Liver (tissue), 3 donors: Measurements from ENCODE around the gene MTARC2.

Experiments
- ATF3 ChIP-seq: IDR thresholded peaks from 2 replicates; pipeline ENCODE4 v1.6.1; 2016; ENCODE audit warnings: antibody characterized with exemption
- CTCF ChIP-seq: fragments of 150-350 bp; IDR thresholded peaks from 2 replicates; pipeline ENCODE4 v1.5.1; 2017; ENCODE audit warnings: improper control_type of control experiment, low read depth, low read length; ENCODE audit not compliant: missing input control
- EGR1 ChIP-seq, 2 donors: IDR thresholded peaks; 2 replicates each; pipeline ENCODE4 v1.6.1; 2016 to 2018; ENCODE audit warnings: antibody characterized with exemption in 2 of 2, low read depth in 2 of 2
- FOXA1 ChIP-seq: IDR thresholded peaks from 2 replicates; pipeline ENCODE4 v1.6.1; 2016; ENCODE audit warnings: antibody characterized with exemption
- GABPA ChIP-seq, 2 donors: IDR thresholded peaks in 1 of 2; conservative IDR thresholded peaks in 1 of 2; 2 replicates each; pipeline ENCODE4 v1.6.1; 2016; ENCODE audit warnings: antibody characterized with exemption in 2 of 2, mild to moderate bottlenecking in 1 of 2, moderate library complexity in 1 of 2
- HNF4A ChIP-seq, 2 donors: conservative IDR thresholded peaks; 2 replicates each; pipeline ENCODE4 v1.6.1; 2016; ENCODE audit warnings: antibody characterized with exemption in 2 of 2, mild to moderate bottlenecking in 2 of 2
- JUND ChIP-seq, 2 donors: IDR thresholded peaks; 2 replicates each; pipeline ENCODE4 v1.6.1; 2016; ENCODE audit warnings: antibody characterized with exemption in 2 of 2
- MAX ChIP-seq: IDR thresholded peaks from 2 replicates; pipeline ENCODE4 v1.6.1; 2016; ENCODE audit warnings: antibody characterized with exemption
- RAD21 ChIP-seq, 2 donors: IDR thresholded peaks; 2 replicates each; pipeline ENCODE4 v1.6.1; 2016; ENCODE audit warnings: antibody characterized with exemption in 2 of 2, mild to moderate bottlenecking in 2 of 2
- SP1 ChIP-seq: IDR thresholded peaks from 2 replicates; pipeline ENCODE4 v1.6.1; 2018; ENCODE audit warnings: antibody characterized with exemption, mild to moderate bottlenecking
- TAF1 ChIP-seq: conservative IDR thresholded peaks from 2 replicates; pipeline ENCODE4 v1.6.1; 2016; ENCODE audit warnings: antibody characterized with exemption, mild to moderate bottlenecking
- YY1 ChIP-seq: IDR thresholded peaks from 2 replicates; pipeline ENCODE4 v1.6.1; 2016; ENCODE audit warnings: antibody characterized with exemption, mild to moderate bottlenecking
- TF ChIP-seq, protein P1 (sequence below): IDR thresholded peaks from 2 replicates; pipeline ENCODE4 v1.6.1; 2016; ENCODE audit warnings: antibody characterized with exemption
- TF ChIP-seq, protein P2 (sequence below): IDR thresholded peaks from 2 replicates; pipeline ENCODE4 v1.6.1; 2016; ENCODE audit warnings: antibody characterized with exemption, mild to moderate bottlenecking
- donor health status: healthy.
- donor health status: healthy.

- TF ChIP-seq ATF3 (no peak), TAF1 (no peak), CTCF (no peak), MAX (no peak), GABPA (IDR thresholded peaks at IDR 0.05 in 1 of 2, conservative IDR thresholded peaks at IDR 0.05 in 1 of 2) (no peak), SP1 (no peak), HNF4A (conservative IDR thresholded peaks at IDR 0.05) (no peak), JUND (IDR thresholded peaks at IDR 0.05) (no peak), EGR1 (IDR thresholded peaks at IDR 0.05; ENCODE audit: low read depth in 2 of 2) (no peak), RAD21 (IDR thresholded peaks at IDR 0.05) (no peak), YY1 (no peak), FOXA1 (no peak)
- TF ChIP-seq, protein P1, sequence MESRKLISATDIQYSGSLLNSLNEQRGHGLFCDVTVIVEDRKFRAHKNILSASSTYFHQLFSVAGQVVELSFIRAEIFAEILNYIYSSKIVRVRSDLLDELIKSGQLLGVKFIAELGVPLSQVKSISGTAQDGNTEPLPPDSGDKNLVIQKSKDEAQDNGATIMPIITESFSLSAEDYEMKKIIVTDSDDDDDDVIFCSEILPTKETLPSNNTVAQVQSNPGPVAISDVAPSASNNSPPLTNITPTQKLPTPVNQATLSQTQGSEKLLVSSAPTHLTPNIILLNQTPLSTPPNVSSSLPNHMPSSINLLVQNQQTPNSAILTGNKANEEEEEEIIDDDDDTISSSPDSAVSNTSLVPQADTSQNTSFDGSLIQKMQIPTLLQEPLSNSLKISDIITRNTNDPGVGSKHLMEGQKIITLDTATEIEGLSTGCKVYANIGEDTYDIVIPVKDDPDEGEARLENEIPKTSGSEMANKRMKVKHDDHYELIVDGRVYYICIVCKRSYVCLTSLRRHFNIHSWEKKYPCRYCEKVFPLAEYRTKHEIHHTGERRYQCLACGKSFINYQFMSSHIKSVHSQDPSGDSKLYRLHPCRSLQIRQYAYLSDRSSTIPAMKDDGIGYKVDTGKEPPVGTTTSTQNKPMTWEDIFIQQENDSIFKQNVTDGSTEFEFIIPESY = no peak
- TF ChIP-seq, protein P2, sequence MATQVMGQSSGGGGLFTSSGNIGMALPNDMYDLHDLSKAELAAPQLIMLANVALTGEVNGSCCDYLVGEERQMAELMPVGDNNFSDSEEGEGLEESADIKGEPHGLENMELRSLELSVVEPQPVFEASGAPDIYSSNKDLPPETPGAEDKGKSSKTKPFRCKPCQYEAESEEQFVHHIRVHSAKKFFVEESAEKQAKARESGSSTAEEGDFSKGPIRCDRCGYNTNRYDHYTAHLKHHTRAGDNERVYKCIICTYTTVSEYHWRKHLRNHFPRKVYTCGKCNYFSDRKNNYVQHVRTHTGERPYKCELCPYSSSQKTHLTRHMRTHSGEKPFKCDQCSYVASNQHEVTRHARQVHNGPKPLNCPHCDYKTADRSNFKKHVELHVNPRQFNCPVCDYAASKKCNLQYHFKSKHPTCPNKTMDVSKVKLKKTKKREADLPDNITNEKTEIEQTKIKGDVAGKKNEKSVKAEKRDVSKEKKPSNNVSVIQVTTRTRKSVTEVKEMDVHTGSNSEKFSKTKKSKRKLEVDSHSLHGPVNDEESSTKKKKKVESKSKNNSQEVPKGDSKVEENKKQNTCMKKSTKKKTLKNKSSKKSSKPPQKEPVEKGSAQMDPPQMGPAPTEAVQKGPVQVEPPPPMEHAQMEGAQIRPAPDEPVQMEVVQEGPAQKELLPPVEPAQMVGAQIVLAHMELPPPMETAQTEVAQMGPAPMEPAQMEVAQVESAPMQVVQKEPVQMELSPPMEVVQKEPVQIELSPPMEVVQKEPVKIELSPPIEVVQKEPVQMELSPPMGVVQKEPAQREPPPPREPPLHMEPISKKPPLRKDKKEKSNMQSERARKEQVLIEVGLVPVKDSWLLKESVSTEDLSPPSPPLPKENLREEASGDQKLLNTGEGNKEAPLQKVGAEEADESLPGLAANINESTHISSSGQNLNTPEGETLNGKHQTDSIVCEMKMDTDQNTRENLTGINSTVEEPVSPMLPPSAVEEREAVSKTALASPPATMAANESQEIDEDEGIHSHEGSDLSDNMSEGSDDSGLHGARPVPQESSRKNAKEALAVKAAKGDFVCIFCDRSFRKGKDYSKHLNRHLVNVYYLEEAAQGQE = no peak
Measured at GRCh38 chr1:220708244-220708643, 39.9 kb upstream of the MTARC2 start.
